ENCODE results near the gene IFNL1. TPM values are rescaled to one million over a fixed set of nuclear protein-coding genes. Genes with fewer than 3 reads are reported as not detected.

Gene IFNL1
- total and polyA plus RNA-seq, 9 of the 15 experiments (the other 6 are each of a cell fraction or from before 2014, with no cell fraction given), result not detected

GRCh38 chr19:39299832-39300231, 3.6 kb downstream of the IFNL1 start:
- CTCF ChIA-PET (ENCODE audit: low intra/inter-chr PET ratio), result no interaction called here
- in situ Hi-C loops (cut with MboI) (no loop called here), intact Hi-C loops (cut with micrococcal nuclease) (loop anchor here (10.0 kb wide), 1 partner anchor 45 kb away; no protein-coding TSS in a partner anchor)
- Histone ChIP-seq H3K4me3 (no peak overlapping the region), H3K9me3 (replicated peaks; ENCODE audit: control insufficient read depth, insufficient read depth, low read depth, low read length) (no peaks in the 10 kb centered on the region), H3K9me1 (ENCODE audit: control insufficient read depth, insufficient read depth, low read length) (no peaks in the 10 kb centered on the region), H3K36me3 (ENCODE audit: control insufficient read depth, insufficient read depth, low read length) (no peaks in the 10 kb centered on the region), H3K27ac (ENCODE audit: extremely low read depth, low read depth, low read length) (no peak overlapping the region), H3K9ac (ENCODE audit: insufficient read depth in 1 of 2, low read depth in 2 of 2, low read length in 2 of 2) (no peak overlapping the region), H3K79me2 (ENCODE audit: control insufficient read depth, insufficient read depth, low read length) (no peaks in the 10 kb centered on the region), H3K4me1 (replicated peaks in 1 of 2; ENCODE audit: control insufficient read depth in 2 of 2, insufficient read depth in 2 of 2, low read length in 2 of 2) (peaks cover 0 to 13% of the 10 kb centered on the region in 2 experiments; a peak in 3 of 5 replicates), H2AFZ (ENCODE audit: low read depth, low read length) (no peak overlapping the region), H3K4me2 (ENCODE audit: insufficient read depth, low read length) (no peak overlapping the region), H3K27me3 (ENCODE audit: control insufficient read depth in 2 of 2, insufficient read depth in 2 of 2, low read length in 2 of 2) (peaks cover 4 to 10% of the 10 kb centered on the region in 2 experiments; a peak in 2 of 5 replicates), H4K20me1 (replicated peaks; ENCODE audit: control insufficient read depth, insufficient read depth, low read length) (no peaks in the 10 kb centered on the region)
- no peak for DNase-seq (ENCODE audit: extremely low read depth in 1 of 4, low spot score in 3 of 4)
- FAIRE-seq, result peak; percentile 35
- POLR2A ChIA-PET, result interaction anchor here (0.6 to 1.7 kb wide), 2 partner anchors 9 to 25 kb away, joined by 3 to 6 read pairs; no protein-coding TSS in a partner anchor
- TF ChIP-seq NR2F6 (CRISPR knock-in tag; IDR thresholded peaks at IDR 0.05) (no peak), HIVEP1 (CRISPR knock-in tag; IDR thresholded peaks at IDR 0.05) (no peak), EWSR1 (IDR thresholded peaks at IDR 0.05; ENCODE audit: borderline replicate concordance, low read depth, partially characterized antibody) (no peak)
- ATAC-seq, result no peak
- WGBS (ENCODE audit: insufficient coverage, low coverage, missing lambda C conversion rate), result 51% methylated on average over 10 of the region's 10 CpGs
- no TSS peak for BruUV-seq (replicated peaks)

- no peaks in the 10 kb centered on the region for H3K9me1 ChIP-seq (ENCODE audit: control insufficient read depth, insufficient read depth, low read length)
- peaks cover 12 to 17% of the 10 kb centered on the region in 2 experiments for H3K4me1 ChIP-seq (replicated peaks in 1 of 2; ENCODE audit: control insufficient read depth in 2 of 2, insufficient read depth in 2 of 2, low read length in 2 of 2)
- no peaks in the 10 kb centered on the region for H3K9me3 ChIP-seq (replicated peaks; ENCODE audit: control insufficient read depth, insufficient read depth, low read depth, low read length)
- intact Hi-C loops (cut with micrococcal nuclease) (loop anchor here (10.0 kb wide), 1 partner anchor 46 kb away; no protein-coding TSS in a partner anchor), in situ Hi-C loops (cut with MboI) (no loop called here)
- no peaks in the 10 kb centered on the region for H3K79me2 ChIP-seq (ENCODE audit: control insufficient read depth, insufficient read depth, low read length)
- no peak overlapping the region for H3K27ac ChIP-seq (ENCODE audit: extremely low read depth, low read depth, low read length)
- TF ChIP-seq ZNF551 (CRISPR knock-in tag; IDR thresholded peaks at IDR 0.05) (no peak), ZNF561 (CRISPR knock-in tag; conservative IDR thresholded peaks at IDR 0.05) (no peak), ARID2 (IDR thresholded peaks at IDR 0.05) (no peak), ZNF589 (CRISPR knock-in tag; IDR thresholded peaks at IDR 0.05; ENCODE audit: low read depth) (no peak), SIN3A (IDR thresholded peaks at IDR 0.05; ENCODE audit: borderline replicate concordance in 2 of 2, control insufficient read depth in 1 of 2, low read depth in 2 of 2, low read length in 2 of 2) (no peak), CBX8 (IDR thresholded peaks at IDR 0.05; ENCODE audit: borderline replicate concordance, extremely low read depth, low read depth, low read length, poor library complexity, severe bottlenecking) (no peak), NCOR1 (IDR thresholded peaks at IDR 0.05) (no peak), KDM4B (IDR thresholded peaks at IDR 0.05; ENCODE audit: borderline replicate concordance in 2 of 2, low read depth in 1 of 2) (no peak), ZNF184 (CRISPR knock-in tag; IDR thresholded peaks at IDR 0.05) (no peak), KLF6 (CRISPR knock-in tag; IDR thresholded peaks at IDR 0.05; ENCODE audit: borderline replicate concordance) (no peak)
- TF ChIP-seq, protein P1, sequence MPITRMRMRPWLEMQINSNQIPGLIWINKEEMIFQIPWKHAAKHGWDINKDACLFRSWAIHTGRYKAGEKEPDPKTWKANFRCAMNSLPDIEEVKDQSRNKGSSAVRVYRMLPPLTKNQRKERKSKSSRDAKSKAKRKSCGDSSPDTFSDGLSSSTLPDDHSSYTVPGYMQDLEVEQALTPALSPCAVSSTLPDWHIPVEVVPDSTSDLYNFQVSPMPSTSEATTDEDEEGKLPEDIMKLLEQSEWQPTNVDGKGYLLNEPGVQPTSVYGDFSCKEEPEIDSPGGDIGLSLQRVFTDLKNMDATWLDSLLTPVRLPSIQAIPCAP (CRISPR knock-in tag; IDR thresholded peaks at IDR 0.05; ENCODE audit: borderline replicate concordance), result no peak
- no peak overlapping the region for H2AFZ ChIP-seq (ENCODE audit: low read depth, low read length)
- no TSS peak for BruUV-seq (replicated peaks)
- WGBS (ENCODE audit: insufficient coverage, low coverage, missing lambda C conversion rate), result 22% methylated on average over 4 of the region's 4 CpGs
- no peak overlapping the region for H3K4me2 ChIP-seq (ENCODE audit: insufficient read depth, low read length)
- no peak overlapping the region for H3K9ac ChIP-seq (ENCODE audit: insufficient read depth in 1 of 2, low read depth in 2 of 2, low read length in 2 of 2)
- H4K20me1 ChIP-seq (replicated peaks; ENCODE audit: control insufficient read depth, insufficient read depth, low read length), result no peaks in the 10 kb centered on the region
- FAIRE-seq, result no peak
- ATAC-seq, result no peak
- H3K36me3 ChIP-seq (ENCODE audit: control insufficient read depth, insufficient read depth, low read length), result no peaks in the 10 kb centered on the region
- ChIA-PET CTCF (ENCODE audit: low intra/inter-chr PET ratio) (no interaction called here), POLR2A (interaction anchor here (0.9 kb wide), 1 partner anchor 8 kb away, joined by 3 read pairs; no protein-coding TSS in a partner anchor)
- no peak overlapping the region for H3K4me3 ChIP-seq
- peaks cover 4 to 10% of the 10 kb centered on the region in 2 experiments; a peak in 2 of 5 replicates for H3K27me3 ChIP-seq (ENCODE audit: control insufficient read depth in 2 of 2, insufficient read depth in 2 of 2, low read length in 2 of 2)
- no peak for DNase-seq (ENCODE audit: extremely low read depth in 1 of 4, low spot score in 3 of 4)
Observed at GRCh38 chr19:39301021-39301420, 4.8 kb downstream of the IFNL1 start.
